GM23338 (cell line): ENCODE data around the gene CPNE8. TPM values are rescaled to one million over a fixed set of nuclear protein-coding genes. Genes with fewer than 3 reads are reported as not detected.

Experiments
- ATAC-seq: fragments of 200-7000 bp; cut with Tn5 transposase; 3 replicates; pipeline ENCODE4 v1.9.1; 2020
- DNase-seq: peaks from one replicate; pipeline ENCODE4 v3.0.0-alpha.2; 2015; ENCODE audit warnings: low spot score
- H2AFZ ChIP-seq: fragments of 200-600 bp; sonication (generic); 2 replicates; pipeline ENCODE4 v1.8.0; 2016; ENCODE audit warnings: antibody characterized with exemption, mild to moderate bottlenecking, moderate library complexity
- H3F3A ChIP-seq: fragments of 200-600 bp; sonication (generic); replicated peaks from 2 replicates; pipeline ENCODE4 v1.8.0; 2017; ENCODE audit warnings: antibody characterized with exemption, mixed run types, low read depth
- H3K27ac ChIP-seq: fragments of 200-600 bp; sonication (generic); 2 replicates; pipeline ENCODE4 v1.6.1; 2016; ENCODE audit warnings: low read depth
- H3K27me3 ChIP-seq: fragments of 200-600 bp; sonication (generic); 2 replicates; pipeline ENCODE4 v1.8.0; 2016; ENCODE audit warnings: mild to moderate bottlenecking, mixed run types, moderate library complexity; ENCODE audit not compliant: insufficient read depth
- H3K36me3 ChIP-seq: fragments of 200-600 bp; sonication (generic); 2 replicates; pipeline ENCODE4 v1.8.0; 2016; ENCODE audit warnings: mild to moderate bottlenecking; ENCODE audit not compliant: insufficient read depth
- H3K4me1 ChIP-seq: fragments of 200-600 bp; sonication (generic); 2 replicates; pipeline ENCODE4 v1.8.0; 2016; ENCODE audit warnings: mild to moderate bottlenecking, moderate library complexity; ENCODE audit not compliant: insufficient read depth
- H3K4me2 ChIP-seq: fragments of 200-600 bp; sonication (generic); 2 replicates; pipeline ENCODE4 v1.7.1; 2017; ENCODE audit warnings: mixed run types
- H3K4me3 ChIP-seq: fragments of 200-600 bp; sonication (generic); 2 replicates; pipeline ENCODE4 v1.6.1; 2016; ENCODE audit warnings: mixed run types
- H3K79me2 ChIP-seq: fragments of 200-600 bp; sonication (generic); replicated peaks from 2 replicates; pipeline ENCODE4 v1.8.0; 2017; ENCODE audit warnings: mild to moderate bottlenecking; ENCODE audit not compliant: insufficient read depth
- H3K9me2 ChIP-seq: fragments of 200-600 bp; sonication (generic); 2 replicates; pipeline ENCODE4 v1.8.0; 2017; ENCODE audit not compliant: insufficient read depth
- H4K20me1 ChIP-seq: fragments of 200-600 bp; sonication (generic); replicated peaks from 2 replicates; pipeline ENCODE4 v1.8.0; 2017; ENCODE audit warnings: mild to moderate bottlenecking; ENCODE audit not compliant: insufficient read depth
- H3K27ac Mint-ChIP-seq: 2 replicates; pipeline ENCODE4 v1.8.0; 2020; ENCODE audit warnings: inconsistent platforms, mild to moderate bottlenecking, moderate library complexity, mixed read lengths
- H3K27me3 Mint-ChIP-seq: 3 replicates; pipeline ENCODE4 v1.8.0; 2022; ENCODE audit warnings: low read depth, mild to moderate bottlenecking, moderate library complexity, mixed read lengths, inconsistent platforms; ENCODE audit not compliant: insufficient read depth, poor library complexity
- H3K36me3 Mint-ChIP-seq: 3 replicates; pipeline ENCODE4 v1.8.0; 2021; ENCODE audit warnings: low read depth, mild to moderate bottlenecking, inconsistent platforms, moderate library complexity, mixed read lengths
- H3K4me1 Mint-ChIP-seq: 3 replicates; pipeline ENCODE4 v1.8.0; 2020; ENCODE audit warnings: mild to moderate bottlenecking, inconsistent platforms, mixed read lengths
- H3K4me3 Mint-ChIP-seq: 3 replicates; pipeline ENCODE4 v1.8.0; 2021; ENCODE audit warnings: moderate library complexity, mild to moderate bottlenecking, inconsistent platforms, mixed read lengths
- H3K9me3 Mint-ChIP-seq: 3 replicates; pipeline ENCODE4 v1.8.0; 2020; ENCODE audit warnings: moderate library complexity, mild to moderate bottlenecking, inconsistent platforms, mixed read lengths
- CREB1 ChIP-seq: fragments of 250-450 bp; sonication (Bioruptor Pico); IDR thresholded peaks from 2 replicates; pipeline ENCODE4 v1.5.0; 2020; ENCODE audit warnings: low read depth, mild to moderate bottlenecking, moderate library complexity
- CTCF ChIP-seq, 2 experiments: fragments of 200-600 bp in 1 of 2; sonication (generic) in 1 of 2; conservative IDR thresholded peaks; 2 replicates each; pipeline versions ENCODE4 v1.5.1 to v1.6.1; 2016 to 2017; ENCODE audit warnings: antibody characterized with exemption in 2 of 2, low read depth in 2 of 2, mild to moderate bottlenecking in 2 of 2, moderate library complexity in 1 of 2
- EZH2 ChIP-seq: fragments of 200-600 bp; sonication (generic); IDR thresholded peaks from one replicate; pipeline ENCODE4 v1.8.0; 2017; ENCODE audit warnings: antibody characterized with exemption, mild to moderate bottlenecking, low read depth; ENCODE audit not compliant: unreplicated experiment
- EZH2phosphoT487 ChIP-seq: fragments of 200-600 bp; sonication (generic); IDR thresholded peaks from one replicate; pipeline ENCODE4 v1.8.1; 2018; ENCODE audit warnings: antibody characterized with exemption; ENCODE audit not compliant: unreplicated experiment
- NANOG ChIP-seq: IDR thresholded peaks from 2 replicates; pipeline ENCODE4 v1.6.1; 2016; ENCODE audit warnings: antibody characterized with exemption, borderline replicate concordance
- POLR2AphosphoS5 ChIP-seq: IDR thresholded peaks from 2 replicates; pipeline ENCODE4 v1.6.1; 2016; ENCODE audit warnings: antibody characterized with exemption, low read depth
- REST ChIP-seq: IDR thresholded peaks from one replicate; pipeline ENCODE4 v1.6.1; 2018; ENCODE audit warnings: antibody characterized with exemption; ENCODE audit not compliant: unreplicated experiment
- STAT1 ChIP-seq: IDR thresholded peaks from one replicate; pipeline ENCODE4 v1.6.1; 2016; ENCODE audit warnings: antibody characterized with exemption; ENCODE audit not compliant: unreplicated experiment
- ZNF114 ChIP-seq: fragments of 250-450 bp; sonication (Bioruptor Pico); IDR thresholded peaks from 2 replicates; pipeline ENCODE4 v1.5.0; 2020; ENCODE audit warnings: mild to moderate bottlenecking, moderate library complexity
- ZNF331 ChIP-seq: fragments of 250-450 bp; sonication (Bioruptor Pico); IDR thresholded peaks from 2 replicates; pipeline ENCODE4 v1.5.0; 2020; ENCODE audit warnings: low read depth, mild to moderate bottlenecking, moderate library complexity
- ZNF462 ChIP-seq: fragments of 250-450 bp; sonication (Bioruptor Pico); IDR thresholded peaks from 2 replicates; pipeline ENCODE4 v1.5.0; 2020; ENCODE audit warnings: mild to moderate bottlenecking, moderate library complexity
- polyA plus RNA-seq: library from polyadenylated mRNA; unstranded; fragments of >200 nt; fragmentation: Nextera tagmentation; extraction: Ambion mirVana; gene quantifications from 2 replicates; pipeline ENCODE4 v1.2.1, GENCODE V29; 2016
- total RNA-seq: library from RNA; depleted of rRNA; stranded (reverse); fragments of >200 nt; shearing (Covaris generic); gene quantifications from 2 replicates; pipeline ENCODE4 v1.2.3, GENCODE V29; 2014

Gene CPNE8
- total and polyA plus RNA-seq, 2 experiments from 2014 or later, result 8.7 to 10.1 TPM

GRCh38 chr12:38884666-38885065 is 20.7 kb downstream of the CPNE8 start:
- no peak for DNase-seq

More at GRCh38 chr12:38884666-38885065, 20.7 kb downstream of the CPNE8 start:
- Histone ChIP-seq H3K79me2 (peaks cover 9% of the 10 kb centered on the region; the same call in 1 of the 2 replicates), H3K4me1 (no peaks in the 10 kb centered on the region), H3F3A (no peaks in the 10 kb centered on the region), H3K27ac (no peak overlapping the region), H2AFZ (no peak overlapping the region), H4K20me1 (no peaks in the 10 kb centered on the region), H3K27me3 (no peaks in the 10 kb centered on the region), H3K4me2 (no peak overlapping the region), H3K9me2 (no peaks in the 10 kb centered on the region; the same call in 1 of the 2 replicates), H3K36me3 (peaks cover 5% of the 10 kb centered on the region; the same call in 1 of the 2 replicates), H3K4me3 (no peak overlapping the region)
- TF ChIP-seq POLR2AphosphoS5 (no peak), ZNF462 (CRISPR knock-in tag) (no peak), CREB1 (no peak), REST (no peak), ZNF331 (CRISPR knock-in tag) (no peak), STAT1 (no peak), ZNF114 (CRISPR knock-in tag) (no peak), CTCF (conservative IDR thresholded peaks at IDR 0.05; ENCODE audit: low read depth in 2 of 2) (no peak), NANOG (no peak), EZH2phosphoT487 (no peak), EZH2 (no peak)
- no peak for ATAC-seq
- H3K27me3 Mint-ChIP-seq, result peaks cover 2% of the 10 kb centered on the region
- H3K27ac Mint-ChIP-seq, result no peak overlapping the region
- peaks cover 15% of the 10 kb centered on the region for H3K36me3 Mint-ChIP-seq
- H3K4me3 Mint-ChIP-seq, result no peak overlapping the region
- no peaks in the 10 kb centered on the region for H3K4me1 Mint-ChIP-seq
- H3K9me3 Mint-ChIP-seq, result peaks cover 6% of the 10 kb centered on the region; the same call in 2 of the 3 replicates
